IPS-NIHi7 (cell line): ENCODE results near the gene B3GLCT.
"Not testable (repeated sequence)": the region's sequence is repeated elsewhere in the genome, so short reads cannot be mapped to it uniquely, and the experiment has no call there.

ENCODE experiments used
- DNase-seq: peaks from one replicate; pipeline ENCODE4 v3.0.0; 2012; ENCODE audit warnings: mixed read lengths; ENCODE audit errors: extremely low spot score

B3GLCT gene

GRCh38 chr13:31184451-31184850 is 15.3 kb upstream of the B3GLCT start:
- DNase-seq: no peak

GRCh38 chr13:31184981-31185645 is 14.7 kb upstream of the B3GLCT start:
- DNase-seq: no peak

- no peak for DNase-seq
Observed at GRCh38 chr13:31191748-31192147, 8.0 kb upstream of the B3GLCT start.

GRCh38 chr13:31192306-31192705 is 7.5 kb upstream of the B3GLCT start:
- no peak for DNase-seq

DNA sequence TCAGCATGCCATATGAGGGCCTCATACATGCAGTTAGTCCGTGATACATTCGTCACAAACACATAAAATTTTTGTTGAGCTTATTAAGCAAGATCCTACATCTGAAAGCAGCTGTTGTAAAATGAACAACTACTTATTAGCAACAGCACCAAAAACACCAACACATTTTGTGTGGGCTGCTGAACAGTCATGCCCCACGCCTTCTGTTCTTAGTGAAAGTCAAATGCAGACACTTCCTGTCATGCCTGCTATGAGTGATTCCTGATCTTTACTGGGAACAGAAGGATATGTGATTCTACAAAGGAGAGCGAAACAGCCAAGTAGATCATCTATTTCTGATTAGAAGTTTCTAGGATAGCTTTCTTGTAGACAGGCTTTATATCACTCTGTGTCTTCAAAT is 4.2 kb upstream of the B3GLCT start:
- DNase-seq: no peak

- no peak for DNase-seq
Observed at GRCh38 chr13:31196992-31197391, 2.8 kb upstream of the B3GLCT start.

DNA sequence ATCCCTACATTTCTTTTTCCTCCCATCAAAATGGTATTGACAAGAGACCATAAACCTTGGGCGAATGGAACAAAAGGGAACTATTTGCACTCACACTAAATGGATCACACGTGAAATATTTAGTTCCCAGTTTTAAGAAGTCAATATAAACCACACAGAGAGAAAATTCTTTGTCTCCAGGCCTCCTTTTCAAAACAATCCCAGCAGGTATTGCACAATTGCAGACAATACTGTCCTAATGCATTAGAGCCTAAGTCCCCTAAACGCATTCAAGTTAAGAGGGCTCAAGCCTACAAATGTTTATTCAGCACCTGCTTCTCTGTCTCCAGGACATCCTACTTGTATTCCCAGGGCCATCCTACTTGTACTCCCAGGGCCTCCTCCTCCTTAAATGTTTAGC is 1.3 kb upstream of the B3GLCT start:
- no peak for DNase-seq

GRCh38 chr13:31199527-31199848 is 287 bp upstream of the B3GLCT start:
- DNase-seq: no peak

- DNase-seq: no peak
Observed at GRCh38 chr13:31200637-31200971, 829 bp downstream of the B3GLCT start.

DNA sequence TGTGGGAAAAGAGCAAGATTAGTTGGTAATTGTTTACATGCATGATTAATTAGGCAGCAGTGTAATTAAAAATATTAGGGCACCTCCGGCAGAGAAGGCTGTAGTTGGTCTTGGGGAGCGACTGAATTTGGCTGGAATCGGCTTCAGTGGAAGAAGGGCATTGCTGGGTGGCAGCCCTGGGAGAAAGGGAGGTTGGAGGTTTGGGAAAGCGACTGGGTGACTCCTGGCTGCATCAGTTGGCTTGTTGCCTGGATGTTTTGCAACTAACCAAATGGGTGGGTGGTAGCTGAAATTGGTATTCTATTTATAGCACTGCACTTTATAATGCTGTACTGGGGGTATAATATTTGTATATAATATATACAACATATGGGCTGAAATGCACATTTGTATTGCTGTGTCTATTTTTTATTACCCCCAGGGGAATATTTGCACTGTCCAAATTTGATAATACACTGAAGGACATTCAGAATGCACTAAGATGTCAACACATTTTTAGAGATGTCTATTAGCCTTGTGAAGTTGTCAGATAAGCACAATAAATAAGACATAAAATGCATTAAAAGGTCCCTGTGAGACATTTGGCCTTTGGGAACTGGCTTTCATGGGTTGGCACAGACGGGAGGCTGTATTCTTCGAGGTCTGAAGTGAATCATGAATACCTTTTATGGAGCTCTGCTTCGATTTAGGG is 1.7 kb downstream of the B3GLCT start:
- no peak for DNase-seq

DNA sequence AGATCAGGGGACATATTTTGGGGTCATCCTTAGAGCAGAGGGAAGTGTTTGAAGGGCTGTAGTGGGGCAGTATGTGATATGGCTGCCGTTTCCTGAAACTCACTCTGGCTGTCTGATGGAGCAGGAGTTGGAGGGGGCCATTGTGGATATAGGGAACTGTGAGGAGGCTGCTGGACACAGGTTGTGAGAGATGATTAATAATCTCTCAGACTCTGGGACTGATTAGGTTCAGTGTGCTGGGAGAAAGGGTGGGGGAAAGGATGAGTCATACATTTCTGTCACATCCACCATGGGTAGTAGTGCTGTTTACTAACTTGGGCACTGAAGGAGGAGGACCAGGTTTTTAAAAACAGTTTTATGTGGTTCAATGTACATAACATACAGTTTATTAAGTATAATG is 4.8 kb downstream of the B3GLCT start:
- no peak for DNase-seq

GRCh38 chr13:31207661-31208552 is 8.1 kb downstream of the B3GLCT start:
- DNase-seq: no peak

GRCh38 chr13:31208559-31209122 is 8.9 kb downstream of the B3GLCT start:
- DNase-seq: no peak

DNA sequence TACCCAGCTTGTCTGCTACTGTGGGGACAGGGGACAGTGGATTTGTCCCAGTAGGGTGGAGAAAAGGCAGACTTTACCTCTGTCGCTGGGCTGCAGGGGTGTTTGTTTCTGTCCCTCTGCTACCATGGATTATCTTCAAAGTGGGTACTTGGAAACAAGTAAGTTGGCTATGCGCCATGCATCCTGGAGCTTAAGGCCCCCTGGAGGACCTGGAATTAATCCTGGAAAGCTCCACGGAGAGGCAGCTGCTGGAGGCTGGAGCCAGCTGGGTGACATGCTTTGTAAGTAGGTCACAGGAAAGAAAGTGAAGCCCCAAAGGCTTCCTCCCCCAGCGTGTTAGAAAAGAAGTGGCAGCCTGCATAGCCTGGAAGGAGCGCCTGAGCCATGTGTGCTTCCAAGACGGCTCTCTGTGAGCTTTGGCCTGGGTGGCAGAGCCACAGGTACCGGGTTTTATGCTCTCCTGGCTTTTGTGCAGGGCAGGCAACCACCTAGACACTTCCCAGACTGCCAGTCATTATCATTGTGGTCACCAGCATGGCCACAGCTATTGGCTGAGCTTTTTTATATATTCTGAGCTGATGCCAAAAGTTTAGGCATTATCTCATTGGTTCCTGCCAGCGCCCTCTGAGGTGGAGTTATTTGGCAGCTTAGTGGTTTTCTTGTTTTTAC is 9.5 kb downstream of the B3GLCT start:
- DNase-seq: peak; percentile 39

- DNase-seq: no peak
Observed at GRCh38 chr13:31209841-31210210, 10.1 kb downstream of the B3GLCT start.

DNA sequence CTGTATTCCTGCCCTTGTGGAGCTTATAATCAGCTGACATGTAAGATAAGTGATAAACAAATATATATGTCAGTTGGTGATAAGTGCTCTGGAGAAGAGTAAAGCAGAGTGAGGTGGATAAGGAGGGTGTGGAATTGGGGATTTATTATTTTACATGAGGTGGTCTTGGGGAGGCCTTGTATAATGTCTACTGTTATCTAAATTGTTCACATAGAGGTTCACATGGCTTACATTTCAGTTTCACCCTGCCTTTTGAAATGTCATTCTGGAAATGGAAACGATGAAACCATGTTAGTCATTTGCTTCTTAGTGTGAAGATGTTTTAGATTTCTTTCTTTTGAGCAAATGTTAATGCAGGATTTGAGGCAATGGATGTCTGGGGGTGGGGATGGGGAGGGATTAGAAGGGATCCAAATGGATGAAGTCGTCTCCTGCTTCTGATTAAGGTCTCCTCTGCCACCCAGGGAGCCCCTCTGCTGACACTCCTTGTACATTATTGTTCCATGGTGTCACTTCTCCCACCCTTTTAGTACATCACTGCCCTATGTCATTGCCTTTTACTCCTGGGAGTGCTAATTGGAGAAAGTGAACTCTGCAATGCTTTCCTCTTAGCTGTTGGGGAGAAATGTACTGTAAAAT is 14.0 kb downstream of the B3GLCT start:
- no peak for DNase-seq

- DNase-seq: no peak
Observed at GRCh38 chr13:31214435-31214834, 14.7 kb downstream of the B3GLCT start.

DNA sequence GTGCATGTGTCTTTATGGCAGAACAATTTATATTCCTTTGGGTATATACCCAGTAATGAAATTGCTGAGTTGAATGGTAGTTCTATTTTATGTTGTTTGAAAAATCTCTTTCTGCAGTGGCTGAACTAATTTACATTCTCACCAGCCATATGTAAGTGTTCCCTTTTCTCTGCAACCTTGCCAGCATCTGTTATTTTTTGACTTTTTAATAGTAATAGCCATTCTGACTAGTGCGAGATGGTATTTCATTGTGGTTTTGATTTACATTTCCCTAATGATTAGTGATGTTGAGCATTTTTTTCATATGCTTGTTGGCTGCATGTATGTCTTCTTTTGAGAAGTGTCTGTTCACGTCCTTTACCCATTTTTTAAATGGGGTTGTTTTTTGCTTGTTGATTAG is 17.1 kb downstream of the B3GLCT start:
- not testable (repeated sequence) for DNase-seq

GRCh38 chr13:31219909-31220598 is 20.3 kb downstream of the B3GLCT start:
- DNase-seq: no peak

GRCh38 chr13:31221057-31221456 is 21.3 kb downstream of the B3GLCT start:
- no peak for DNase-seq

DNA sequence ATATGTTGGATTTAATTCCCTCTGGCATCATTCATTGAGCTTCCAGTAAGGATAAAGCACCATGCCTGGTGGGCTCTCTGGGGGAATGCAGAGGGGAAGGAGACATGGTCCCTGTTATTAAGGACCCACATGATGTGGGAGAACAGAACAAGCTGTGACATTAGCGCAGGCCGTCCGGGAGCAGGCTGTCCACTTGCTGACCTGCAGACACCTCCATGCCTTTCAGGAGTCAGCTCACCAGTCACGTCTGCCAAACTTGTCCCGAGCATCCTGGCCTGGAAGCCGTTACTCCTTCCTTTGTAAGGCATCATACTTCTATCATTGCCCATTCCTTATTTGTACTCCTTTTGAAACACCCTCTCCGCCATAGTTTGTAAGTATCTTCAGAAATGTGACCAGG is 23.4 kb downstream of the B3GLCT start:
- no peak for DNase-seq
